ENCODE measurements around the gene PRPF6. TPM values are rescaled to one million over a fixed set of nuclear protein-coding genes. Genes with fewer than 3 reads are reported as not detected.

Gene PRPF6
- total RNA-seq, 4 donors from 2014 or later = 34.7 to 43.8 (median 40.2) TPM

- ATAC-seq (ENCODE audit: low FRiP score) = no peak
- DNase-seq (ENCODE audit: low spot score) = no peak
- TF ChIP-seq CTCF (IDR thresholded peaks at IDR 0.05) = no peak
These were observed 95.4 kb downstream of the PRPF6 start for GRCh38 chr20:64076061-64076997.

GRCh38 chr20:64077094-64077493, 96.2 kb downstream of the PRPF6 start:
- DNase-seq (ENCODE audit: low spot score) = no peak
- no peak for TF ChIP-seq CTCF (IDR thresholded peaks at IDR 0.05)
- no peak for ATAC-seq (ENCODE audit: low FRiP score)

GRCh38 chr20:64077541-64077875, 96.6 kb downstream of the PRPF6 start:
- DNase-seq (ENCODE audit: low spot score) = no peak
- TF ChIP-seq CTCF (IDR thresholded peaks at IDR 0.05) = no peak
- no peak for ATAC-seq (ENCODE audit: low FRiP score)

GRCh38 chr20:64077876-64078551, 97.1 kb downstream of the PRPF6 start:
- no peak for ATAC-seq (ENCODE audit: low FRiP score)
- TF ChIP-seq CTCF (IDR thresholded peaks at IDR 0.05) = no peak
- DNase-seq (ENCODE audit: low spot score) = no peak

- no peak for DNase-seq (ENCODE audit: low spot score)
- no peak for ATAC-seq (ENCODE audit: low FRiP score)
These were observed 98.0 kb downstream of the PRPF6 start for GRCh38 chr20:64078934-64079272.

GRCh38 chr20:64079273-64080012, 98.5 kb downstream of the PRPF6 start, which contains the start of gene RGS19:
Gene RGS19 (minus strand): TSS chr20:64079518. CDS start chr20:64076886, 2,632 bp downstream.
- TF ChIP-seq CTCF (IDR thresholded peaks at IDR 0.05) = no peak
- DNase-seq (ENCODE audit: low spot score) = peak; percentile 44
- ATAC-seq (ENCODE audit: low FRiP score) = peak; percentile 57

More at GRCh38 chr20:64078934-64079272, 98.0 kb downstream of the PRPF6 start:
- no peak for TF ChIP-seq CTCF (IDR thresholded peaks at IDR 0.05)
